Panc1 (cell line): ENCODE measurements around the gene PLPPR4. TPM values are rescaled to one million over a fixed set of nuclear protein-coding genes. Genes with fewer than 3 reads are reported as not detected.

ENCODE experiments used
- ATAC-seq: fragments of 200-7000 bp; cut with Tn5 transposase; 2 replicates; pipeline ENCODE4 v1.9.1; 2020; ENCODE audit warnings: mild to moderate bottlenecking, moderate library complexity
- BruUV-seq: library from RNA; stranded (reverse); fragments of 400-500 nt; replicated peaks from 2 replicates; lab custom pipeline; 2021; lab: Mats Ljungman, UMichigan
- CTCF ChIA-PET: fragments of 300-600 bp; sonication (Branson Sonifier 250); formaldehyde crosslinking; loops from one replicate; lab custom pipeline; 2022; ENCODE audit warnings: antibody characterized with exemption; lab: Charles Lee
- POLR2A ChIA-PET: fragments of 300-600 bp; sonication (Branson Sonifier 250); formaldehyde crosslinking; loops from one replicate; lab custom pipeline; 2022; ENCODE audit warnings: antibody characterized with exemption; lab: Charles Lee
- DNase-seq: peaks from one replicate; pipeline ENCODE4 v3.0.0-alpha.2; 2010; ENCODE audit warnings: low read depth, low spot score
- H3K27ac ChIP-seq: 2 replicates; pipeline ENCODE4 v1.5.1; 2011; ENCODE audit warnings: mild to moderate bottlenecking, low read length, inconsistent platforms
- H3K27me3 ChIP-seq: fragments of 200-500 bp; sonication (Bioruptor generic); 2 replicates; pipeline ENCODE4 v1.6.0; 2014; ENCODE audit warnings: low read length, inconsistent platforms; ENCODE audit not compliant: control insufficient read depth, insufficient read depth
- H3K36me3 ChIP-seq: fragments of 200-500 bp; sonication (Bioruptor generic); 2 replicates; pipeline ENCODE4 v1.5.1; 2014; ENCODE audit warnings: inconsistent platforms, mild to moderate bottlenecking, low read length, moderate library complexity; ENCODE audit not compliant: control insufficient read depth, insufficient read depth
- H3K4me1 ChIP-seq: 2 replicates; pipeline ENCODE4 v1.5.1; 2011; ENCODE audit warnings: inconsistent platforms, mild to moderate bottlenecking, low read length, moderate library complexity; ENCODE audit not compliant: control insufficient read depth, insufficient read depth
- H3K4me3 ChIP-seq, 2 experiments: 2 replicates each; pipeline ENCODE4 v1.5.1; 2011 to 2012; ENCODE audit warnings: low read depth in 2 of 2, low read length in 2 of 2, mild to moderate bottlenecking in 2 of 2, inconsistent platforms in 1 of 2, moderate library complexity in 1 of 2
- H3K9me3 ChIP-seq: fragments of 200-500 bp; sonication (Bioruptor generic); 2 replicates; pipeline ENCODE4 v1.5.1; 2014; ENCODE audit warnings: low read depth, mild to moderate bottlenecking, inconsistent platforms, low read length, moderate library complexity; ENCODE audit not compliant: control insufficient read depth, insufficient read depth
- CTCF ChIP-seq: fragments of 450-650 bp; IDR thresholded peaks from 2 replicates; pipeline ENCODE4 v1.5.1; 2017; ENCODE audit warnings: mild to moderate bottlenecking
- POLR2AphosphoS5 ChIP-seq: IDR thresholded peaks from 2 replicates; pipeline ENCODE4 v1.6.1; 2012; ENCODE audit warnings: mild to moderate bottlenecking, low read depth, low read length, moderate library complexity
- SIN3A ChIP-seq: IDR thresholded peaks from 2 replicates; pipeline ENCODE4 v1.6.1; 2012; ENCODE audit warnings: low read depth, mild to moderate bottlenecking, low read length, moderate library complexity, borderline replicate concordance; ENCODE audit not compliant: insufficient read depth
- TCF7L2 ChIP-seq: IDR thresholded peaks from 2 replicates; pipeline ENCODE4 v1.6.1; 2011; ENCODE audit warnings: mild to moderate bottlenecking, low read depth, low read length, inconsistent platforms
- in situ Hi-C: cut with HindIII; loops from 2 replicates; pipeline ENCODE4 v1.10.0; 2016; ENCODE audit warnings: low sequenced_read_pairs, low pct_unique_long_range_greater_than_20kb
- intact Hi-C: fragments of 100-400 bp; cut with micrococcal nuclease; formaldehyde crosslinking; loops from one replicate; pipeline ENCODE4 v1.10.0; 2022; ENCODE audit not compliant: unreplicated experiment
- total RNA-seq: library from RNA; stranded (reverse); gene quantifications from one replicate; pipeline ENCODE4 v1.2.1, GENCODE V29; 2021; ENCODE audit not compliant: unreplicated experiment
- TF ChIP-seq, protein P1 (sequence below), 2 experiments: IDR thresholded peaks; 2 replicates each; pipeline ENCODE4 v1.6.1; 2011 to 2012; ENCODE audit warnings: low read depth in 2 of 2, control low read depth in 1 of 2, low read length in 1 of 2, mild to moderate bottlenecking in 1 of 2, moderate library complexity in 1 of 2; ENCODE audit not compliant: insufficient read depth in 1 of 2

The PLPPR4 gene
- total RNA-seq, 1 experiment from 2014 or later = not detected

- BruUV-seq = no TSS peak
- DNase-seq (no peak), ATAC-seq (no peak)
- Histone ChIP-seq H3K27ac (no peak overlapping the region), H3K4me1 (no peaks in the 10 kb centered on the region), H3K36me3 (no peaks in the 10 kb centered on the region), H3K9me3 (no peaks in the 10 kb centered on the region), H3K27me3 (no peaks in the 10 kb centered on the region), H3K4me3 (no peak overlapping the region)
- intact Hi-C loops = no loop called here
- ChIA-PET POLR2A (no interaction called here), CTCF (no interaction called here)
- in situ Hi-C loops = no loop called here
- TF ChIP-seq CTCF = no peak
- TF ChIP-seq SIN3A = no peak
- TF ChIP-seq TCF7L2 = no peak
- TF ChIP-seq POLR2AphosphoS5 = no peak
- TF ChIP-seq, protein P1, sequence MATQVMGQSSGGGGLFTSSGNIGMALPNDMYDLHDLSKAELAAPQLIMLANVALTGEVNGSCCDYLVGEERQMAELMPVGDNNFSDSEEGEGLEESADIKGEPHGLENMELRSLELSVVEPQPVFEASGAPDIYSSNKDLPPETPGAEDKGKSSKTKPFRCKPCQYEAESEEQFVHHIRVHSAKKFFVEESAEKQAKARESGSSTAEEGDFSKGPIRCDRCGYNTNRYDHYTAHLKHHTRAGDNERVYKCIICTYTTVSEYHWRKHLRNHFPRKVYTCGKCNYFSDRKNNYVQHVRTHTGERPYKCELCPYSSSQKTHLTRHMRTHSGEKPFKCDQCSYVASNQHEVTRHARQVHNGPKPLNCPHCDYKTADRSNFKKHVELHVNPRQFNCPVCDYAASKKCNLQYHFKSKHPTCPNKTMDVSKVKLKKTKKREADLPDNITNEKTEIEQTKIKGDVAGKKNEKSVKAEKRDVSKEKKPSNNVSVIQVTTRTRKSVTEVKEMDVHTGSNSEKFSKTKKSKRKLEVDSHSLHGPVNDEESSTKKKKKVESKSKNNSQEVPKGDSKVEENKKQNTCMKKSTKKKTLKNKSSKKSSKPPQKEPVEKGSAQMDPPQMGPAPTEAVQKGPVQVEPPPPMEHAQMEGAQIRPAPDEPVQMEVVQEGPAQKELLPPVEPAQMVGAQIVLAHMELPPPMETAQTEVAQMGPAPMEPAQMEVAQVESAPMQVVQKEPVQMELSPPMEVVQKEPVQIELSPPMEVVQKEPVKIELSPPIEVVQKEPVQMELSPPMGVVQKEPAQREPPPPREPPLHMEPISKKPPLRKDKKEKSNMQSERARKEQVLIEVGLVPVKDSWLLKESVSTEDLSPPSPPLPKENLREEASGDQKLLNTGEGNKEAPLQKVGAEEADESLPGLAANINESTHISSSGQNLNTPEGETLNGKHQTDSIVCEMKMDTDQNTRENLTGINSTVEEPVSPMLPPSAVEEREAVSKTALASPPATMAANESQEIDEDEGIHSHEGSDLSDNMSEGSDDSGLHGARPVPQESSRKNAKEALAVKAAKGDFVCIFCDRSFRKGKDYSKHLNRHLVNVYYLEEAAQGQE (IDR thresholded peaks at IDR 0.05; ENCODE audit: insufficient read depth in 1 of 2, low read depth in 2 of 2, low read length in 1 of 2) = no peak
Observed at GRCh38 chr1:99233446-99233845, 30.8 kb upstream of the PLPPR4 start.

DNA sequence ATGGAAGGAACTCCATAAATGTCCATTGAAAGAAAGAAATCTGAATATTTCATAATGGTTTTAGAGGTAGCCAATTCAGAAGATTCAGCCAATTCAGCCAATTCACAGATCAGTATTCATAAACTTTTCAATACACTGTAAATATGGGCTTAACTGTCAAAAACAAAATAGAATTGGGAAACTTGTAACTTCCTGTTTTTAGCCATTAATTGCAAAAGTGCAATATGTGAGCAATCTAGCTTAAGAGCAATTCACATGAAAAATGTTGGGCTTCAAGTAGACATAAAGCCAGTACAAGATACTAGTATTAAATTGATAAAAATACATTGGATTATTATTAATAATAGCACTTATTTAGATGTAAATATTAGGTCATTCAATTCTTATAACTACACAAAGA, 27.5 kb upstream of the PLPPR4 start:
- Histone ChIP-seq H3K27me3 (no peaks in the 10 kb centered on the region), H3K9me3 (no peaks in the 10 kb centered on the region), H3K4me3 (no peak overlapping the region), H3K36me3 (no peaks in the 10 kb centered on the region), H3K27ac (no peak overlapping the region), H3K4me1 (no peaks in the 10 kb centered on the region)
- in situ Hi-C loops (no loop called here), intact Hi-C loops (no loop called here)
- TF ChIP-seq TCF7L2 (no peak), POLR2AphosphoS5 (no peak), CTCF (no peak), SIN3A (no peak)
- TF ChIP-seq, protein P1 (IDR thresholded peaks at IDR 0.05; ENCODE audit: insufficient read depth in 1 of 2, low read depth in 2 of 2, low read length in 1 of 2) = no peak
- ATAC-seq (no peak), DNase-seq (no peak)
- POLR2A ChIA-PET = no interaction called here
- no TSS peak for BruUV-seq
- CTCF ChIA-PET = no interaction called here
